ENCODE data around the gene NOL6. TPM values are rescaled to one million over a fixed set of nuclear protein-coding genes. Genes with fewer than 3 reads are reported as not detected.

Gene NOL6
- polyA plus RNA-seq, 1 donor from 2014 or later, result 15.5 TPM

DNA sequence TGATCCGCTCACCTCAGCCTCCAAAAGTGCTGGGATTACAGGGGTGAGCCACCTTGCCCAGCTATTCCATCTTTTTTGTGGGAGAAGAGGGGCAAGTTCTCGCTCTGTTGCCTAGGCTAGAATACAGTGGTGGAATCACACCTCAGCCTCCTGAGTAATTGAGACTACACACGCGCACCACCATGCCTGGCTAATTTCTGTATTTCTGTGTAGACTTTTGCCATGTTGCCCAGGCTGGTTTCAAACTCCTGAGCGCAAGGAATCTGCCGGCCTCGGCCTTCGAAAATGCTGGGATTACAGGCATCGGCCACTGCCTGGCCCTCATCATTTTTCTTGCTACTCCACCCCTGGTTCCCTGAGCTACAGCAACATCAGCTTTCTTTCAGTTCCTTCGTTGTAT lies 2.8 kb upstream of the NOL6 start:
- H3K79me2 ChIP-seq (replicated peaks; ENCODE audit: insufficient read depth, low read length), result peaks cover 10% of the 10 kb centered on the region
- TF ChIP-seq, protein P1, sequence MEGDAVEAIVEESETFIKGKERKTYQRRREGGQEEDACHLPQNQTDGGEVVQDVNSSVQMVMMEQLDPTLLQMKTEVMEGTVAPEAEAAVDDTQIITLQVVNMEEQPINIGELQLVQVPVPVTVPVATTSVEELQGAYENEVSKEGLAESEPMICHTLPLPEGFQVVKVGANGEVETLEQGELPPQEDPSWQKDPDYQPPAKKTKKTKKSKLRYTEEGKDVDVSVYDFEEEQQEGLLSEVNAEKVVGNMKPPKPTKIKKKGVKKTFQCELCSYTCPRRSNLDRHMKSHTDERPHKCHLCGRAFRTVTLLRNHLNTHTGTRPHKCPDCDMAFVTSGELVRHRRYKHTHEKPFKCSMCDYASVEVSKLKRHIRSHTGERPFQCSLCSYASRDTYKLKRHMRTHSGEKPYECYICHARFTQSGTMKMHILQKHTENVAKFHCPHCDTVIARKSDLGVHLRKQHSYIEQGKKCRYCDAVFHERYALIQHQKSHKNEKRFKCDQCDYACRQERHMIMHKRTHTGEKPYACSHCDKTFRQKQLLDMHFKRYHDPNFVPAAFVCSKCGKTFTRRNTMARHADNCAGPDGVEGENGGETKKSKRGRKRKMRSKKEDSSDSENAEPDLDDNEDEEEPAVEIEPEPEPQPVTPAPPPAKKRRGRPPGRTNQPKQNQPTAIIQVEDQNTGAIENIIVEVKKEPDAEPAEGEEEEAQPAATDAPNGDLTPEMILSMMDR (IDR thresholded peaks at IDR 0.05; ENCODE audit: poor library complexity, severe bottlenecking), result no peak
- no peak for TF ChIP-seq TAF1 (IDR thresholded peaks at IDR 0.05; ENCODE audit: low read depth)
- no peak for TF ChIP-seq POLR2AphosphoS5 (IDR thresholded peaks at IDR 0.05)
- TF ChIP-seq SMC3 (conservative IDR thresholded peaks at IDR 0.05; ENCODE audit: poor library complexity), result no peak
- TF ChIP-seq RAD21 (conservative IDR thresholded peaks at IDR 0.05), result no peak
- no peak for TF ChIP-seq EP300 (conservative IDR thresholded peaks at IDR 0.05; ENCODE audit: poor library complexity, severe bottlenecking)
- TF ChIP-seq, protein P2, sequence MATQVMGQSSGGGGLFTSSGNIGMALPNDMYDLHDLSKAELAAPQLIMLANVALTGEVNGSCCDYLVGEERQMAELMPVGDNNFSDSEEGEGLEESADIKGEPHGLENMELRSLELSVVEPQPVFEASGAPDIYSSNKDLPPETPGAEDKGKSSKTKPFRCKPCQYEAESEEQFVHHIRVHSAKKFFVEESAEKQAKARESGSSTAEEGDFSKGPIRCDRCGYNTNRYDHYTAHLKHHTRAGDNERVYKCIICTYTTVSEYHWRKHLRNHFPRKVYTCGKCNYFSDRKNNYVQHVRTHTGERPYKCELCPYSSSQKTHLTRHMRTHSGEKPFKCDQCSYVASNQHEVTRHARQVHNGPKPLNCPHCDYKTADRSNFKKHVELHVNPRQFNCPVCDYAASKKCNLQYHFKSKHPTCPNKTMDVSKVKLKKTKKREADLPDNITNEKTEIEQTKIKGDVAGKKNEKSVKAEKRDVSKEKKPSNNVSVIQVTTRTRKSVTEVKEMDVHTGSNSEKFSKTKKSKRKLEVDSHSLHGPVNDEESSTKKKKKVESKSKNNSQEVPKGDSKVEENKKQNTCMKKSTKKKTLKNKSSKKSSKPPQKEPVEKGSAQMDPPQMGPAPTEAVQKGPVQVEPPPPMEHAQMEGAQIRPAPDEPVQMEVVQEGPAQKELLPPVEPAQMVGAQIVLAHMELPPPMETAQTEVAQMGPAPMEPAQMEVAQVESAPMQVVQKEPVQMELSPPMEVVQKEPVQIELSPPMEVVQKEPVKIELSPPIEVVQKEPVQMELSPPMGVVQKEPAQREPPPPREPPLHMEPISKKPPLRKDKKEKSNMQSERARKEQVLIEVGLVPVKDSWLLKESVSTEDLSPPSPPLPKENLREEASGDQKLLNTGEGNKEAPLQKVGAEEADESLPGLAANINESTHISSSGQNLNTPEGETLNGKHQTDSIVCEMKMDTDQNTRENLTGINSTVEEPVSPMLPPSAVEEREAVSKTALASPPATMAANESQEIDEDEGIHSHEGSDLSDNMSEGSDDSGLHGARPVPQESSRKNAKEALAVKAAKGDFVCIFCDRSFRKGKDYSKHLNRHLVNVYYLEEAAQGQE (IDR thresholded peaks at IDR 0.05; ENCODE audit: borderline replicate concordance), result no peak
- TF ChIP-seq MXI1 (conservative IDR thresholded peaks at IDR 0.05; ENCODE audit: poor library complexity, severe bottlenecking), result no peak
- TF ChIP-seq EZH2 (IDR thresholded peaks at IDR 0.05; ENCODE audit: borderline replicate concordance, insufficient read depth, low read length, poor library complexity, severe bottlenecking), result no peak
- H3K27me3 ChIP-seq (ENCODE audit: insufficient read depth, low read depth, low read length), result no peaks in the 10 kb centered on the region
- H3K9me2 ChIP-seq (ENCODE audit: insufficient read depth, low read length), result no peaks in the 10 kb centered on the region
- no peak overlapping the region for H3K27ac ChIP-seq (ENCODE audit: low read length)
- H3K9me3 ChIP-seq (ENCODE audit: low read length), result no peaks in the 10 kb centered on the region
- no peak overlapping the region for H3K9ac ChIP-seq (ENCODE audit: low read length)
- no peaks in the 10 kb centered on the region for H3F3A ChIP-seq (ENCODE audit: insufficient read depth, low read length, poor library complexity, severe bottlenecking)
- no peaks in the 10 kb centered on the region for H3K36me3 ChIP-seq (ENCODE audit: insufficient read depth, low read length)
- H3K4me3 ChIP-seq (ENCODE audit: low read length), result no peak overlapping the region
- H3K4me2 ChIP-seq (ENCODE audit: low read length), result no peak overlapping the region
- no peak overlapping the region for H2AFZ ChIP-seq (ENCODE audit: low read depth, low read length)
- H4K20me1 ChIP-seq (ENCODE audit: insufficient read depth), result no peaks in the 10 kb centered on the region

DNA sequence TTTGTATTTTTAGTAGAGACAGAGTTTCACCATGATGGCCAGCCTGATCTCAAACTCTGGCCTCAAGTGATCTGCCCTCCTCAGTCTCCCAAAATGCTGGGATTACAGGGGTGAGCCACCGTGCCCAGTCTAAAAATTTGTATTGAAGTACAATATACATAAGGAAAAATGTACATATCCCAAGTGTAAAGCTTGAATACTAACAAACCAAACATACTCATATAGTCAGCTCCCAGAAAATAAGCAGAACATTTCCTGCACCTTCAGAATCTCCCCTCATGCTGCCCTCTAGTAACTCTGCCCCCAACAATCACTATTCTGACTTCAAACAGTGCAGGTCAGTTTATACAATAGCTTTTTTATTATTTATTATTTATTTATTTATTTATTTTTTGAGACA lies 1.6 kb upstream of the NOL6 start:
- no peak overlapping the region for H2AFZ ChIP-seq (ENCODE audit: low read depth, low read length)
- H3K9me2 ChIP-seq (ENCODE audit: insufficient read depth, low read length), result no peaks in the 10 kb centered on the region
- TF ChIP-seq EZH2 (IDR thresholded peaks at IDR 0.05; ENCODE audit: borderline replicate concordance, insufficient read depth, low read length, poor library complexity, severe bottlenecking) (no peak), TAF1 (IDR thresholded peaks at IDR 0.05; ENCODE audit: low read depth) (no peak), EP300 (conservative IDR thresholded peaks at IDR 0.05; ENCODE audit: poor library complexity, severe bottlenecking) (no peak), POLR2AphosphoS5 (IDR thresholded peaks at IDR 0.05) (no peak), SMC3 (conservative IDR thresholded peaks at IDR 0.05; ENCODE audit: poor library complexity) (no peak), MXI1 (conservative IDR thresholded peaks at IDR 0.05; ENCODE audit: poor library complexity, severe bottlenecking) (no peak)
- TF ChIP-seq, protein P1 (IDR thresholded peaks at IDR 0.05; ENCODE audit: poor library complexity, severe bottlenecking), result no peak
- H3K9ac ChIP-seq (ENCODE audit: low read length), result no peak overlapping the region
- H3K9me3 ChIP-seq (ENCODE audit: low read length), result no peaks in the 10 kb centered on the region
- H3K79me2 ChIP-seq (replicated peaks; ENCODE audit: insufficient read depth, low read length), result peaks cover 10% of the 10 kb centered on the region
- H4K20me1 ChIP-seq (ENCODE audit: insufficient read depth), result no peaks in the 10 kb centered on the region
- no peak overlapping the region for H3K4me3 ChIP-seq (ENCODE audit: low read length)
- H3F3A ChIP-seq (ENCODE audit: insufficient read depth, low read length, poor library complexity, severe bottlenecking), result no peaks in the 10 kb centered on the region
- no peaks in the 10 kb centered on the region for H3K36me3 ChIP-seq (ENCODE audit: insufficient read depth, low read length)
- H3K4me2 ChIP-seq (ENCODE audit: low read length), result no peak overlapping the region
- H3K27me3 ChIP-seq (ENCODE audit: insufficient read depth, low read depth, low read length), result no peaks in the 10 kb centered on the region
- H3K27ac ChIP-seq (ENCODE audit: low read length), result no peak overlapping the region
